Upper lobe of right lung (tissue), 1 donor: ENCODE results near the gene ITPKA. TPM values are rescaled to one million over a fixed set of nuclear protein-coding genes. Genes with fewer than 3 reads are reported as not detected.

Source experiments
- ATAC-seq: fragments of 200-7000 bp; cut with Tn5 transposase; one replicate; pipeline ENCODE4 v1.9.1; 2020; ENCODE audit warnings: mild to moderate bottlenecking, moderate library complexity
- DNase-seq: peaks from one replicate; pipeline ENCODE4 v3.0.0-alpha.2; 2020
- H3K27ac ChIP-seq: fragments of 200-600 bp; one replicate; pipeline ENCODE4 v1.8.0; 2022
- H3K27me3 ChIP-seq: fragments of 200-600 bp; one replicate; pipeline ENCODE4 v1.8.0; 2022; ENCODE audit warnings: mild to moderate bottlenecking
- H3K36me3 ChIP-seq: fragments of 200-600 bp; one replicate; pipeline ENCODE4 v1.8.0; 2022
- H3K4me1 ChIP-seq: fragments of 200-600 bp; one replicate; pipeline ENCODE4 v1.8.0; 2022
- H3K4me3 ChIP-seq: fragments of 200-600 bp; one replicate; pipeline ENCODE4 v1.8.0; 2022; ENCODE audit warnings: mild to moderate bottlenecking
- H3K9me3 ChIP-seq: fragments of 200-600 bp; one replicate; pipeline ENCODE4 v1.8.0; 2022
- CTCF ChIP-seq: fragments of 200-600 bp; IDR thresholded peaks from one replicate; pipeline ENCODE4 v1.8.0; 2022; ENCODE audit warnings: antibody characterized with exemption
- intact Hi-C: fragments of 100-400 bp; cut with DNase I; formaldehyde crosslinking; loops from one replicate; pipeline ENCODE4 v1.11.0; 2022
- total RNA-seq: library from RNA; stranded (reverse); fragmentation: NEBNext Ultra II Directional; extraction: Animal tissue kit (Norgen Biotek cat#: 25700); gene quantifications from one replicate; pipeline ENCODE4 v1.2.1, GENCODE V29; 2021
- donor health status: DM: no; HTN: yes; CAD: no; lungs with severe emphysema.

The ITPKA gene
- total RNA-seq, 1 donor from 2014 or later, result 0.67 TPM

- Histone ChIP-seq H3K27me3 (no peaks in the 10 kb centered on the region), H3K4me3 (no peak overlapping the region), H3K9me3 (no peaks in the 10 kb centered on the region), H3K4me1 (no peaks in the 10 kb centered on the region), H3K27ac (no peak overlapping the region), H3K36me3 (peaks cover 17% of the 10 kb centered on the region)
- intact Hi-C loops, result no loop called here
- DNase-seq (no peak), ATAC-seq (no peak)
- TF ChIP-seq CTCF, result no peak
Observed at GRCh38 chr15:41521614-41522013, 27.9 kb downstream of the ITPKA start.

GRCh38 chr15:41523097-41523496 is 29.4 kb downstream of the ITPKA start:
- peak; percentile 7 for ATAC-seq
- H3K27me3 ChIP-seq, result no peaks in the 10 kb centered on the region
- no peak overlapping the region for H3K4me3 ChIP-seq
- intact Hi-C loops, result no loop called here
- no peaks in the 10 kb centered on the region for H3K9me3 ChIP-seq
- no peaks in the 10 kb centered on the region for H3K4me1 ChIP-seq
- H3K36me3 ChIP-seq, result peaks cover 27% of the 10 kb centered on the region
- no peak overlapping the region for H3K27ac ChIP-seq
- TF ChIP-seq CTCF, result no peak
- no peak for DNase-seq

GRCh38 chr15:41530363-41530956 is 36.8 kb downstream of the ITPKA start:
- TF ChIP-seq CTCF, result no peak
- Histone ChIP-seq H3K9me3 (no peaks in the 10 kb centered on the region), H3K4me1 (peaks cover 4% of the 10 kb centered on the region), H3K4me3 (no peak overlapping the region), H3K27me3 (no peaks in the 10 kb centered on the region), H3K27ac (no peak overlapping the region), H3K36me3 (peaks cover 71% of the 10 kb centered on the region)
- peak; percentile 13 for ATAC-seq
- no peak for DNase-seq
- intact Hi-C loops, result no loop called here

- TF ChIP-seq CTCF, result no peak
- ATAC-seq, result no peak
- intact Hi-C loops, result no loop called here
- no peaks in the 10 kb centered on the region for H3K9me3 ChIP-seq
- H3K27me3 ChIP-seq, result no peaks in the 10 kb centered on the region
- H3K4me3 ChIP-seq, result no peak overlapping the region
- H3K4me1 ChIP-seq, result peaks cover 4% of the 10 kb centered on the region
- peaks cover 40% of the 10 kb centered on the region for H3K36me3 ChIP-seq
- no peak overlapping the region for H3K27ac ChIP-seq
- no peak for DNase-seq
Observed at GRCh38 chr15:41535544-41535943, 41.9 kb downstream of the ITPKA start.

GRCh38 chr15:41536866-41537265 is 43.2 kb downstream of the ITPKA start:
- ATAC-seq, result no peak
- H3K36me3 ChIP-seq, result peaks cover 40% of the 10 kb centered on the region

More at GRCh38 chr15:41536866-41537265, 43.2 kb downstream of the ITPKA start:
- no peaks in the 10 kb centered on the region for H3K9me3 ChIP-seq
- no peak overlapping the region for H3K27ac ChIP-seq
- H3K4me3 ChIP-seq, result no peak overlapping the region
- no peaks in the 10 kb centered on the region for H3K4me1 ChIP-seq
- no peak for TF ChIP-seq CTCF
- H3K27me3 ChIP-seq, result no peaks in the 10 kb centered on the region
- no peak for DNase-seq
- intact Hi-C loops, result no loop called here
